ENCODE measurements around the gene KIF4B.
"Not testable (repeated sequence)": the region's sequence is repeated elsewhere in the genome, so short reads cannot be mapped to it uniquely, and the experiment has no call there.

The KIF4B gene

GRCh38 chr5:155006265-155006664 lies 7.3 kb upstream of the KIF4B start:
- DNase-seq = not testable (repeated sequence)

- DNase-seq = no peak
These were observed 4.9 kb upstream of the KIF4B start for GRCh38 chr5:155008669-155009068.

GRCh38 chr5:155010881-155011280 lies 2.7 kb upstream of the KIF4B start:
- no peak for DNase-seq

- no peak for DNase-seq
These were observed 1.7 kb downstream of the KIF4B start for GRCh38 chr5:155015239-155015638.

- DNase-seq = no peak
These were observed 4.1 kb downstream of the KIF4B start for GRCh38 chr5:155017610-155018009.

GRCh38 chr5:155019601-155020226 lies 6.2 kb downstream of the KIF4B start:
- DNase-seq = no peak

GRCh38 chr5:155021842-155022241 lies 8.3 kb downstream of the KIF4B start:
- DNase-seq = no peak

GRCh38 chr5:155023320-155023719 lies 9.8 kb downstream of the KIF4B start:
- no peak for DNase-seq

- no peak for DNase-seq
These were observed 10.5 kb downstream of the KIF4B start for GRCh38 chr5:155024015-155024414.

- no peak for DNase-seq
These were observed 12.3 kb downstream of the KIF4B start for GRCh38 chr5:155025895-155026294.

- DNase-seq = no peak
These were observed 14.6 kb downstream of the KIF4B start for GRCh38 chr5:155027993-155028629.

GRCh38 chr5:155029240-155029639 lies 15.7 kb downstream of the KIF4B start:
- no peak for DNase-seq

- DNase-seq = not testable (repeated sequence)
These were observed 20.7 kb downstream of the KIF4B start for GRCh38 chr5:155034145-155034744.

GRCh38 chr5:155035087-155035486 lies 21.5 kb downstream of the KIF4B start:
- DNase-seq = not testable (repeated sequence)

GRCh38 chr5:155040984-155041653 lies 27.6 kb downstream of the KIF4B start:
- DNase-seq = no peak

- no peak for DNase-seq
These were observed 31.0 kb downstream of the KIF4B start for GRCh38 chr5:155044591-155044990.

GRCh38 chr5:155046591-155046990 lies 33.0 kb downstream of the KIF4B start:
- DNase-seq = no peak

- DNase-seq = no peak
These were observed 34.3 kb downstream of the KIF4B start for GRCh38 chr5:155047818-155048217.

- DNase-seq = no peak
These were observed 36.2 kb downstream of the KIF4B start for GRCh38 chr5:155049569-155050383.

- DNase-seq = no peak
These were observed 36.9 kb downstream of the KIF4B start for GRCh38 chr5:155050384-155051019.

GRCh38 chr5:155052532-155052931 lies 39.0 kb downstream of the KIF4B start:
- no peak for DNase-seq

- DNase-seq = no peak
These were observed 39.9 kb downstream of the KIF4B start for GRCh38 chr5:155053501-155053900.
